ACC112 (cell line): ENCODE measurements around the gene PIK3CD.
A peak's percentile ranks its signal among the peaks of the same experiment; 100 is the strongest.
"Not testable (repeated sequence)": the region's sequence is repeated elsewhere in the genome, so short reads cannot be mapped to it uniquely, and the experiment has no call there.

ENCODE experiments used
- H2AFZ ChIP-seq: fragments of 200-600 bp; sonication (generic); one replicate; pipeline ENCODE4 v1.6.0; 2017; ENCODE audit warnings: antibody characterized with exemption, low read length; ENCODE audit not compliant: unreplicated experiment
- H3K27ac ChIP-seq: fragments of 200-600 bp; sonication (generic); 2 replicates; pipeline ENCODE4 v1.5.1; 2014; ENCODE audit warnings: low read depth, mild to moderate bottlenecking, antibody characterized with exemption, low read length, moderate library complexity
- H3K27me3 ChIP-seq: fragments of 200-600 bp; sonication (generic); 2 replicates; pipeline ENCODE4 v1.6.1; 2014; ENCODE audit warnings: mild to moderate bottlenecking, antibody characterized with exemption, low read length, moderate library complexity, mixed read lengths; ENCODE audit not compliant: insufficient read depth
- H3K36me3 ChIP-seq: fragments of 200-600 bp; sonication (generic); 2 replicates; pipeline ENCODE4 v1.6.1; 2016; ENCODE audit warnings: mild to moderate bottlenecking, antibody characterized with exemption, low read length, moderate library complexity, mixed read lengths; ENCODE audit not compliant: insufficient read depth
- H3K4me1 ChIP-seq: fragments of 200-600 bp; sonication (generic); one replicate; pipeline ENCODE4 v1.6.1; 2016; ENCODE audit warnings: low read length, mixed read lengths; ENCODE audit not compliant: insufficient read depth, unreplicated experiment, control insufficient read depth
- H3K4me3 ChIP-seq: fragments of 200-600 bp; sonication (generic); 2 replicates; pipeline ENCODE4 v1.5.1; 2014; ENCODE audit warnings: mild to moderate bottlenecking, low read depth, low read length
- H3K79me2 ChIP-seq: fragments of 200-600 bp; sonication (generic); one replicate; pipeline ENCODE4 v1.6.0; 2016; ENCODE audit warnings: low read length; ENCODE audit not compliant: control insufficient read depth, unreplicated experiment, insufficient read depth

The PIK3CD gene

GRCh38 chr1:9705337-9706093 lies 54.0 kb downstream of the PIK3CD start:
- no peaks in the 10 kb centered on the region for H3K79me2 ChIP-seq
- peak overlapping the region; percentile 42 for H3K27ac ChIP-seq

GRCh38 chr1:9706178-9706577 lies 54.6 kb downstream of the PIK3CD start:
- Histone ChIP-seq H3K27ac (no peak overlapping the region), H3K4me3 (no peak overlapping the region), H3K27me3 (no peaks in the 10 kb centered on the region), H3K36me3 (peaks cover 7% of the 10 kb centered on the region; the same call in 1 of the 2 replicates), H3K79me2 (no peaks in the 10 kb centered on the region), H2AFZ (no peak overlapping the region), H3K4me1 (peaks cover 11% of the 10 kb centered on the region)

More at GRCh38 chr1:9705337-9706093, 54.0 kb downstream of the PIK3CD start:
- Histone ChIP-seq H3K4me3 (no peak overlapping the region), H3K36me3 (peaks cover 7% of the 10 kb centered on the region; the same call in 1 of the 2 replicates), H2AFZ (no peak overlapping the region), H3K4me1 (peaks cover 14% of the 10 kb centered on the region), H3K27me3 (no peaks in the 10 kb centered on the region)

DNA sequence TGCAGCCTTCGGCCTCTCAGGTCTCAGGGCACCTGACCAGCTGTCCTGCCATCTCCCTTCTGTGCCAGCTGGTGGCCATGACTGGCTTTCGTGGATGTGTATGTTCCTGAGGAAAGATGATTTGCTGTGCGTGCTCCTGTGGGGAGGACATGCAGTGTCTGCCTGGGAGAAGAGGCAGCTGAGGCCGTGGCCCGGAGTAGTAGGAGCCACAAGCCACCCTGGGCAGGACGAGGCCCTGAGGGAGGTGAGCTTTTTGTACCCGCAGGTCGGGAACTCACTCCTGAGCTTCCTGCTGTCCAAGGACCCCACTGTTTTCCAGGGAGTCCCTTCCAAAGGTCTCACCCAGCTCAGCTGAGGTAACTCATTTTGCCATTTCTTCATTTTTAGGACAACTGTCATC lies 58.5 kb downstream of the PIK3CD start:
- H3K36me3 ChIP-seq, result no peaks in the 10 kb centered on the region
- H3K79me2 ChIP-seq, result no peaks in the 10 kb centered on the region

DNA sequence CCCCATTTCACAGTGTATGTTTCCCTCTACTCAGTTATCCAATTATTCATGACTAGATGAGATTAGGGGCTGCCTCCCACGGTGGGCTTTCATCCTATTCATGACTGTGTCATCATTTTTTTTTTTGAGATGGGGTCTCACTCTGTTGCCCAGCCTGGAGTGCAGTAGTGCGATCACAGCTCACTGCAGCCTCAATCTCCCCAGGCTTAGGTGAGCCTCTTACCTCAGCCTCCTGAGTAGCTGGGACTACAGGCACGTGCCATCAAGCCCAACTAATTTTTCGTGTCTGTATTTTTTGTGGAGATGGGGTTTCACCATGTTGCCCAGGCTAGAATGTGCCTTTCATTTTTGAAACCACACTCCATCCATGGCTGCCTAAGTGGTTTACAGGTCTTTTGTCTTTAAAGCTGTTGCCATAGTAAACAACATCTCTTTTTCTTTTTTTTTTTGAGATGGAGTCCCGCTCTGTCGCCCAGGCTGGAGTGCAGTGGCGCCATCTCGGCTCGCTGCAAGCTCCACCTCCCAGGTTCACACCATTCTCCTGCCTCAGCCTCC lies 60.0 kb downstream of the PIK3CD start:
- Histone ChIP-seq H3K4me3 (no peak overlapping the region), H2AFZ (no peak overlapping the region), H3K27me3 (no peaks in the 10 kb centered on the region), H3K4me1 (no peaks in the 10 kb centered on the region), H3K36me3 (no peaks in the 10 kb centered on the region), H3K79me2 (no peaks in the 10 kb centered on the region), H3K27ac (no peak overlapping the region)

More for the DNA sequence above, 58.5 kb downstream of the PIK3CD start:
- no peak overlapping the region for H3K4me3 ChIP-seq
- no peaks in the 10 kb centered on the region for H3K27me3 ChIP-seq
- no peak overlapping the region for H2AFZ ChIP-seq
- H3K27ac ChIP-seq, result no peak overlapping the region
- H3K4me1 ChIP-seq, result peaks cover 6% of the 10 kb centered on the region

DNA sequence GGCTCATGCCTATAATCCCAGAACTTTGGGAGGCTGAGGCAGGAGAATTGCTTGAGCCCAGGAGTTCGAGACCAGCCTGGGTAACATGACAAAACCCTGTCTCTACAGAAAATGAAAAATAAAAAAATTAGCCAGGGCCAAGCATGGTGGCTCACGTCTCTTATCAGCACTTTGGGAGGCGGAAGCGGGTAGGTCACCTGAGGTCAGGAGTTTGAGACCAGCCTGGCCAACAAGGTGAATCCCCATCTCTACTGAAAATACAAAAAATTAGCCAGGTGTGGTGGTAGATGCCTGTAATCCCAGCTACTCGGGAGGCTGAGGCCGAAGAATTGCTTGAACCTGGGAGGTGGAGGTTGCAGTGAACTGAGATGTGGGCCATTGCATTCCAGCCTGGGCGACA lies 61.2 kb downstream of the PIK3CD start:
- not testable (repeated sequence) for H3K4me3 ChIP-seq, H3K27me3 ChIP-seq, H3K4me1 ChIP-seq, H3K36me3 ChIP-seq, H2AFZ ChIP-seq, H3K79me2 ChIP-seq, H3K27ac ChIP-seq

DNA sequence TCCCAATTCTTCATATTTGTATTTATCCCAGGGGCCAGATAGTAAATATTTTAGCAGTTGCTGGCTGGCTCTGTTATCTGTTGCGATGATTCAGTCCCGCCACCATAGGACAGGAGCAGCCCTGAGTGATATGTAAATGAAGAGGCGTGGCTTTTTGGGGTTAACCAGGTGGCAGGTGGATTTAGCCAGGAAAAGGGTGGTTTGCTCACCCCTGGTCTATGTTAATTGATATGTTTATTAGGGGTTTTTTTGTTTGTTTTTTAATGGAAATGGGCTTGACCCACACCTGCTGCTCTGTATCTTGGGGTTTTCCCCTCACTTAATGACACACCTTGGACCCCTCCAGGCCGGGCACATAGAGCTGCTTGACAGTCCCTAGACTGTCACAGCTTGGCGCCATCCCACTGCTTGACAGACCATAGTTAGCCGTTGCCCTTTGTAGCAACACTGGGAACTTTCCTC lies 62.8 kb downstream of the PIK3CD start:
- H3K36me3 ChIP-seq, result no peaks in the 10 kb centered on the region

GRCh38 chr1:9715536-9716226 lies 64.2 kb downstream of the PIK3CD start:
- H3K27ac ChIP-seq, result no peak overlapping the region
- no peaks in the 10 kb centered on the region for H3K27me3 ChIP-seq
- no peak overlapping the region for H3K4me3 ChIP-seq
- peaks cover 3% of the 10 kb centered on the region for H3K4me1 ChIP-seq
- H2AFZ ChIP-seq, result no peak overlapping the region
- H3K36me3 ChIP-seq, result no peaks in the 10 kb centered on the region
- no peaks in the 10 kb centered on the region for H3K79me2 ChIP-seq

More for the DNA sequence above, 62.8 kb downstream of the PIK3CD start:
- Histone ChIP-seq H3K27ac (no peak overlapping the region), H3K79me2 (no peaks in the 10 kb centered on the region), H3K27me3 (no peaks in the 10 kb centered on the region), H2AFZ (no peak overlapping the region), H3K4me1 (peaks cover 3% of the 10 kb centered on the region), H3K4me3 (no peak overlapping the region)

DNA sequence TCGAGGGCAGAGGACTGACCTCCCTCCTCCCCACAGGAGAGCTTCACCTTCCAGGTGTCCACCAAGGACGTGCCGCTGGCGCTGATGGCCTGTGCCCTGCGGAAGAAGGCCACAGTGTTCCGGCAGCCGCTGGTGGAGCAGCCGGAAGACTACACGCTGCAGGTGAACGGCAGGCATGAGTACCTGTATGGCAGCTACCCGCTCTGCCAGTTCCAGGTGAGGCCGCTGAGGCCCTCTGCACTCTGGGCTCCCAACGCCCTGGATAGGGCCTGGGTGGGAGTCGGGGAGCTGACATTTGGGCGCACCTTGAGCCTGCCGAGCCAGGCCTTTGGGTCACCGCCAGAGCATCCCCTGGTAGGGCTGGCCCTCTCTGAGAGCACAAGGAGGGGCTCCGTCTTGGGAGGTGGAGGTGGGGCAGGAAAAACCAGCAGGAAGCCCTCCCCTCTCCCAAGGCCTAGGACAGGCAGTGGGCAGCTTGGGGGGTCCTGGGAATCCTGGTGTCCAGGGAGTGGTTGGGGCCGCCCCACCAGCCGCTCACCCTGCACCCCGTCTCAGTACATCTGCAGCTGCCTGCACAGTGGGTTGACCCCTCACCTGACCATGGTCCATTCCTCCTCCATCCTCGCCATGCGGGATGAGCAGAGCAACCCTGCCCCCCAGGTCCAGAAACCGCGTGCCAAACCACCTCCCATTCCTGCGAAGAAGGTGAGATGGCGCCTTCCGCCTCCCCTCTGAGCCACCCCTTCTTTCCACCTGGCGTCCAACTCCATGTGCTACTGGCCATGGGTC lies 65.1 kb downstream of the PIK3CD start:
- no peaks in the 10 kb centered on the region for H3K79me2 ChIP-seq
- H2AFZ ChIP-seq, result no peak overlapping the region
- no peak overlapping the region for H3K27ac ChIP-seq
- H3K4me3 ChIP-seq, result no peak overlapping the region
- H3K27me3 ChIP-seq, result no peaks in the 10 kb centered on the region
- H3K4me1 ChIP-seq, result peaks cover 3% of the 10 kb centered on the region
- no peaks in the 10 kb centered on the region for H3K36me3 ChIP-seq

DNA sequence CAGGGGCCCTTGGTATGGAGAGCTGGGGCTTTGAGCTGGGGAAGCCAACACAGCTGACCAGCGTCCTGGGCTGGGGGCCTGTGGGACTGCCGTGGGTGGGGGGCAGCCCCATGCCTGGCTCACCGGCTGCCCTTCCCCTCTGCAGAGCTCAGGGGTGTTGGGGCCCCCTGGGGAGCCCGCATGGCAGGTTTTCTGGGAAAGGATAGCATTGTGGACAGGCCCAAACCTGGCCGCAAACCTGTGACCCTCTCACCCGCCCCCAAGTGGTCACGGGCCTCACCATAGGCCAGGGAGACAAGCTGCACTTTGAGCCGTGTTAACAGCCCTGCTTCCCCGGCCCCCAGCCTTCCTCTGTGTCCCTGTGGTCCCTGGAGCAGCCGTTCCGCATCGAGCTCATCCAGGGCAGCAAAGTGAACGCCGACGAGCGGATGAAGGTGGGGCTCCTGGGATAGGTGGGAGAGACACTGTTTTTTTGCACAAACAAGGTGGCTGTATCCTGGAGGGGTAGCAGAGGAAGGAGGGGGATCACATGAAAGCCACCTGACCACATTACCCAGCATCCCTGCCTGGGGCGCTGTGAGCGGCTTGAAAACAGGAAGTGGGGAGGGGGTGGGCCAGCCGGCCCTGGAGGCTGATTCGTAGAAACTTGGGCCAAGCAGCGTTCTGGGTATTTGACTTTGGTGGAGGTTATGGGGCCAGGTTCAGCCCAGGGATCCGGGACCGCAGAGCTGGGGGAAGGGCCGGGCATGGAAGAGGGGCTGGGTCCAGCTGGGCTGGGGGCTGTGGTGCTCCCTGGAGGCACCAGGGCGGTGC lies 65.9 kb downstream of the PIK3CD start:
- peaks cover 3% of the 10 kb centered on the region for H3K4me1 ChIP-seq
- H2AFZ ChIP-seq, result no peak overlapping the region
- H3K27me3 ChIP-seq, result no peaks in the 10 kb centered on the region
- H3K36me3 ChIP-seq, result peaks cover 4% of the 10 kb centered on the region; the same call in 1 of the 2 replicates
- no peak overlapping the region for H3K4me3 ChIP-seq
- H3K79me2 ChIP-seq, result no peaks in the 10 kb centered on the region
- H3K27ac ChIP-seq, result no peak overlapping the region
